HEK293 (cell line): ENCODE measurements around the gene YIPF2.

ENCODE experiments used
- BCL11A ChIP-seq: fragments of 450-650 bp; formaldehyde crosslinking; IDR thresholded peaks from 2 replicates; pipeline ENCODE4 v1.5.1; 2016; ENCODE audit warnings: low read depth, missing biosample characterization, missing genetic modification characterization
- ELK4 ChIP-seq: IDR thresholded peaks from 2 replicates; pipeline ENCODE4 v1.6.1; 2011; ENCODE audit warnings: mild to moderate bottlenecking, low read depth, low read length, borderline replicate concordance
- HOXA7 ChIP-seq: sonication (generic); formaldehyde crosslinking; IDR thresholded peaks from 2 replicates; pipeline ENCODE4 v1.8.1; 2022; ENCODE audit warnings: missing genetic modification reagents, borderline replicate concordance
- KLF1 ChIP-seq: fragments of 450-650 bp; formaldehyde crosslinking; IDR thresholded peaks from 2 replicates; pipeline ENCODE4 v1.5.1; 2016; ENCODE audit warnings: missing biosample characterization, missing genetic modification characterization
- KLF16 ChIP-seq: fragments of 450-650 bp; formaldehyde crosslinking; IDR thresholded peaks from 2 replicates; pipeline ENCODE4 v1.5.1; 2017; ENCODE audit warnings: missing biosample characterization, missing genetic modification characterization
- KLF9 ChIP-seq: fragments of 450-650 bp; formaldehyde crosslinking; IDR thresholded peaks from 2 replicates; pipeline ENCODE4 v1.5.1; 2016; ENCODE audit warnings: missing biosample characterization, missing genetic modification characterization, low read depth
- OVOL3 ChIP-seq: fragments of 450-650 bp; formaldehyde crosslinking; IDR thresholded peaks from 2 replicates; pipeline ENCODE4 v1.5.1; 2016; ENCODE audit warnings: missing biosample characterization, missing genetic modification characterization
- REPIN1 ChIP-seq: fragments of 450-650 bp; formaldehyde crosslinking; IDR thresholded peaks from 2 replicates; pipeline ENCODE4 v1.5.1; 2017; ENCODE audit warnings: missing biosample characterization, missing genetic modification characterization, low read depth
- SP7 ChIP-seq: fragments of 450-650 bp; formaldehyde crosslinking; IDR thresholded peaks from 2 replicates; pipeline ENCODE4 v1.5.1; 2016; ENCODE audit warnings: missing biosample characterization, missing genetic modification characterization
- YY2 ChIP-seq: fragments of 450-650 bp; formaldehyde crosslinking; IDR thresholded peaks from 2 replicates; pipeline ENCODE4 v1.5.1; 2016; ENCODE audit warnings: missing biosample characterization, missing genetic modification characterization
- ZBTB1 ChIP-seq: fragments of 450-650 bp; formaldehyde crosslinking; IDR thresholded peaks from 2 replicates; pipeline ENCODE4 v1.5.1; 2016; ENCODE audit warnings: missing biosample characterization, missing genetic modification characterization
- ZBTB21 ChIP-seq: fragments of 450-650 bp; formaldehyde crosslinking; IDR thresholded peaks from 2 replicates; pipeline ENCODE4 v1.5.1; 2017; ENCODE audit warnings: missing biosample characterization, missing genetic modification characterization
- ZFP37 ChIP-seq: fragments of 450-650 bp; formaldehyde crosslinking; IDR thresholded peaks from 2 replicates; pipeline ENCODE4 v1.5.1; 2016; ENCODE audit warnings: missing biosample characterization, missing genetic modification characterization
- ZNF121 ChIP-seq: fragments of 450-650 bp; formaldehyde crosslinking; IDR thresholded peaks from 2 replicates; pipeline ENCODE4 v1.5.1; 2016; ENCODE audit warnings: missing biosample characterization, missing genetic modification characterization
- ZNF138 ChIP-seq: fragments of 450-650 bp; formaldehyde crosslinking; IDR thresholded peaks from 2 replicates; pipeline ENCODE4 v1.5.1; 2016; ENCODE audit warnings: missing biosample characterization, missing genetic modification characterization, borderline replicate concordance
- ZNF19 ChIP-seq: fragments of 450-650 bp; formaldehyde crosslinking; IDR thresholded peaks from 2 replicates; pipeline ENCODE4; 2016; ENCODE audit warnings: missing biosample characterization, missing genetic modification characterization, low read depth
- ZNF2 ChIP-seq: fragments of 450-650 bp; formaldehyde crosslinking; IDR thresholded peaks from 2 replicates; pipeline ENCODE4 v1.5.1; 2016; ENCODE audit warnings: missing biosample characterization, missing genetic modification characterization
- ZNF274 ChIP-seq, 2 experiments: fragments of 200-500 bp in 1 of 2; fragments of 450-650 bp in 1 of 2; sonication (Bioruptor generic) in 1 of 2; formaldehyde crosslinking in 1 of 2; IDR thresholded peaks; 2 replicates each; pipeline versions ENCODE4 v1.5.1 to v1.6.1; 2014 to 2016; ENCODE audit warnings: borderline replicate concordance in 1 of 2, inconsistent platforms in 1 of 2, low read length in 1 of 2, missing biosample characterization in 1 of 2, missing genetic modification characterization in 1 of 2
- ZNF335 ChIP-seq: fragments of 450-650 bp; formaldehyde crosslinking; conservative IDR thresholded peaks from 2 replicates; pipeline ENCODE4 v1.5.1; 2016; ENCODE audit warnings: missing biosample characterization, missing genetic modification characterization
- ZNF366 ChIP-seq: fragments of 450-650 bp; formaldehyde crosslinking; conservative IDR thresholded peaks from 2 replicates; pipeline ENCODE4 v1.5.1; 2016; ENCODE audit warnings: missing biosample characterization, missing genetic modification characterization
- ZNF391 ChIP-seq: fragments of 450-650 bp; formaldehyde crosslinking; IDR thresholded peaks from 2 replicates; pipeline ENCODE4 v1.5.1; 2016; ENCODE audit warnings: low read depth, missing biosample characterization, missing genetic modification characterization, borderline replicate concordance
- ZNF416 ChIP-seq: fragments of 450-650 bp; formaldehyde crosslinking; IDR thresholded peaks from 2 replicates; pipeline ENCODE4 v1.5.1; 2016; ENCODE audit warnings: missing biosample characterization, missing genetic modification characterization
- ZNF501 ChIP-seq: fragments of 450-650 bp; formaldehyde crosslinking; IDR thresholded peaks from 2 replicates; pipeline ENCODE4 v1.5.1; 2016; ENCODE audit warnings: missing biosample characterization, missing genetic modification characterization
- ZNF530 ChIP-seq: fragments of 450-650 bp; formaldehyde crosslinking; IDR thresholded peaks from 2 replicates; pipeline ENCODE4 v1.5.1; 2016; ENCODE audit warnings: low read depth, missing biosample characterization, missing genetic modification characterization
- ZNF560 ChIP-seq: fragments of 450-650 bp; formaldehyde crosslinking; IDR thresholded peaks from 2 replicates; pipeline ENCODE4 v1.5.1; 2017; ENCODE audit warnings: missing biosample characterization, missing genetic modification characterization, borderline replicate concordance
- ZNF571 ChIP-seq: fragments of 450-650 bp; formaldehyde crosslinking; IDR thresholded peaks from 2 replicates; pipeline ENCODE4 v1.5.0; 2017; ENCODE audit warnings: missing biosample characterization, missing genetic modification characterization
- ZNF585B ChIP-seq: fragments of 450-650 bp; formaldehyde crosslinking; IDR thresholded peaks from 2 replicates; pipeline ENCODE4 v1.5.1; 2016; ENCODE audit warnings: missing biosample characterization, missing genetic modification characterization
- ZNF664 ChIP-seq: fragments of 450-650 bp; formaldehyde crosslinking; IDR thresholded peaks from 2 replicates; pipeline ENCODE4 v1.5.1; 2016; ENCODE audit warnings: missing biosample characterization, missing genetic modification characterization
- ZNF785 ChIP-seq: fragments of 450-650 bp; formaldehyde crosslinking; IDR thresholded peaks from 2 replicates; pipeline ENCODE4 v1.5.1; 2016; ENCODE audit warnings: missing biosample characterization, missing genetic modification characterization
- ZNF837 ChIP-seq: fragments of 450-650 bp; formaldehyde crosslinking; IDR thresholded peaks from 2 replicates; pipeline ENCODE4 v1.5.1; 2016; ENCODE audit warnings: missing biosample characterization, missing genetic modification characterization
- ZSCAN30 ChIP-seq: fragments of 450-650 bp; IDR thresholded peaks from 2 replicates; pipeline ENCODE4 v1.5.1; 2018; ENCODE audit warnings: missing biosample characterization, mild to moderate bottlenecking, missing genetic modification characterization, moderate library complexity
- ZXDB ChIP-seq: fragments of 450-650 bp; formaldehyde crosslinking; IDR thresholded peaks from 2 replicates; pipeline ENCODE4 v1.5.1; 2016; ENCODE audit warnings: missing biosample characterization, missing genetic modification characterization
- TF ChIP-seq, protein P1 (sequence below): fragments of 450-650 bp; formaldehyde crosslinking; IDR thresholded peaks from 2 replicates; pipeline ENCODE4 v1.5.1; 2017; ENCODE audit warnings: missing biosample characterization, missing genetic modification characterization
- TF ChIP-seq, protein P2 (sequence below): fragments of 450-650 bp; formaldehyde crosslinking; IDR thresholded peaks from 2 replicates; pipeline ENCODE4 v1.5.1; 2016; ENCODE audit warnings: missing biosample characterization, missing genetic modification characterization, low read depth
- TF ChIP-seq, protein P3 (sequence below): fragments of 450-650 bp; formaldehyde crosslinking; IDR thresholded peaks from 2 replicates; pipeline ENCODE4 v1.5.1; 2017; ENCODE audit warnings: missing biosample characterization, missing genetic modification characterization

The YIPF2 gene

DNA sequence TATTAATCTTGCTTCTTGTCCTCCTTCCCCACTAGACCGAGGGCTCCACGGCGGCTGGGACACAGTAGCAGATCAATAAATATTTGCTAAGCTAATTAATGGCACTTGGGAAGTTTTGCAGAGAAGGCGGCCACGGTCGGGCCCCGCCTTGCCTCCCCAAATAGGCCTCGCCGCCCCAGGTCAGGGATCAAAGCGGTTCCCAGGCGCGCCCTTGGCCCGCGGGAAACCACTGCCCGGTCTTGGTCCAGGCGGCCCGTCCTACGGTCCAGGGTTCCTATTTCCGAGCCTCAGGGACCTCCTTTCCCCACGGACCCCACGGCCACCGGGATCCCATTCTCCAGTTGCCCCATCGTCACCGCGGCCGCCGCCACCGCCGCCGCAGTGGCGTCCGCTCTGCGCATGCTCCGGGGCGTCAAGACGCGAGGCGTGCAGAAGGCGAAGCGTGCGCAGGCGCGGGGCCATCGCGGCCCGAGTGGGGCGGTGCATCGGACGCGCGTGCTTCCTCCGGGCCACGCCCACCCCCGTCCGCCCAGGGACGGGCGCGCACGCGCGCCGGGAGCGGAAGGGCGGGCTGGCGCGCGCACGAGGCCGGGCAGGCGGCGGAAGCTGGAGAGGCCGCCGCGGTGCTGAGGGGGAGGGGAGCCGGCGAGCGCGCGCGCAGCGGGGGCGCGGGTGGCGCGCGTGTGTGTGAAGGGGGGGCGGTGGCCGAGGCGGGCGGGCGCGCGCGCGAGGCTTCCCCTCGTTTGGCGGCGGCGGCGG is 32.1 kb upstream of the YIPF2 start, which contains the start of gene SMARCA4 (continued):
- TF ChIP-seq ZNF121 (tag by site-specific recombination) (0 out of 2 replicates have a peak, but pooled peaks have one; percentile 28), ZFP37 (tag by site-specific recombination) (peak; percentile 40; the same call in 1 of the 2 replicates), SP7 (tag by site-specific recombination) (peak; percentile 66), ZNF664 (tag by site-specific recombination) (peak; percentile 77), ZNF335 (tag by site-specific recombination) (peak; percentile 78), REPIN1 (tag by site-specific recombination) (no peak), ZBTB1 (tag by site-specific recombination) (no peak), ZNF837 (tag by site-specific recombination) (no peak), ZNF416 (tag by site-specific recombination) (no peak), ZSCAN30 (peak; percentile 36; the same call in 1 of the 2 replicates), OVOL3 (no peak), YY2 (tag by site-specific recombination) (0 out of 2 replicates have a peak, but pooled peaks have one; percentile 58), HOXA7 (CRISPR knock-in tag) (no peak), ZNF138 (tag by site-specific recombination) (no peak), KLF9 (tag by site-specific recombination) (peak; percentile 78), ELK4 (no peak; the same call in 1 of the 2 replicates), ZNF585B (tag by site-specific recombination) (no peak), ZNF560 (peak; percentile 51; the same call in 1 of the 2 replicates), ZNF366 (no peak), ZBTB21 (tag by site-specific recombination) (no peak), ZXDB (tag by site-specific recombination) (peak; percentile 77), ZNF501 (tag by site-specific recombination) (peak; percentile 83; the same call in 1 of the 2 replicates), ZNF391 (tag by site-specific recombination) (peak; percentile 23; the same call in 1 of the 2 replicates), KLF1 (peak; percentile 63), KLF16 (tag by site-specific recombination) (peak; percentile 86), ZNF530 (tag by site-specific recombination) (no peak), ZNF274 (IDR thresholded peaks at IDR 0.05; ENCODE audit: low read length) (no peak), ZNF274 (tag by site-specific recombination; IDR thresholded peaks at IDR 0.05; ENCODE audit: borderline replicate concordance) (no peak), ZNF785 (tag by site-specific recombination) (no peak), BCL11A (tag by site-specific recombination) (no peak), ZNF19 (tag by site-specific recombination) (no peak), ZNF2 (tag by site-specific recombination) (peak; percentile 77), ZNF571 (tag by site-specific recombination) (no peak)
- TF ChIP-seq, protein P1, sequence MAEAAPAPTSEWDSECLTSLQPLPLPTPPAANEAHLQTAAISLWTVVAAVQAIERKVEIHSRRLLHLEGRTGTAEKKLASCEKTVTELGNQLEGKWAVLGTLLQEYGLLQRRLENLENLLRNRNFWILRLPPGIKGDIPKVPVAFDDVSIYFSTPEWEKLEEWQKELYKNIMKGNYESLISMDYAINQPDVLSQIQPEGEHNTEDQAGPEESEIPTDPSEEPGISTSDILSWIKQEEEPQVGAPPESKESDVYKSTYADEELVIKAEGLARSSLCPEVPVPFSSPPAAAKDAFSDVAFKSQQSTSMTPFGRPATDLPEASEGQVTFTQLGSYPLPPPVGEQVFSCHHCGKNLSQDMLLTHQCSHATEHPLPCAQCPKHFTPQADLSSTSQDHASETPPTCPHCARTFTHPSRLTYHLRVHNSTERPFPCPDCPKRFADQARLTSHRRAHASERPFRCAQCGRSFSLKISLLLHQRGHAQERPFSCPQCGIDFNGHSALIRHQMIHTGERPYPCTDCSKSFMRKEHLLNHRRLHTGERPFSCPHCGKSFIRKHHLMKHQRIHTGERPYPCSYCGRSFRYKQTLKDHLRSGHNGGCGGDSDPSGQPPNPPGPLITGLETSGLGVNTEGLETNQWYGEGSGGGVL, result no peak
- TF ChIP-seq, protein P2, sequence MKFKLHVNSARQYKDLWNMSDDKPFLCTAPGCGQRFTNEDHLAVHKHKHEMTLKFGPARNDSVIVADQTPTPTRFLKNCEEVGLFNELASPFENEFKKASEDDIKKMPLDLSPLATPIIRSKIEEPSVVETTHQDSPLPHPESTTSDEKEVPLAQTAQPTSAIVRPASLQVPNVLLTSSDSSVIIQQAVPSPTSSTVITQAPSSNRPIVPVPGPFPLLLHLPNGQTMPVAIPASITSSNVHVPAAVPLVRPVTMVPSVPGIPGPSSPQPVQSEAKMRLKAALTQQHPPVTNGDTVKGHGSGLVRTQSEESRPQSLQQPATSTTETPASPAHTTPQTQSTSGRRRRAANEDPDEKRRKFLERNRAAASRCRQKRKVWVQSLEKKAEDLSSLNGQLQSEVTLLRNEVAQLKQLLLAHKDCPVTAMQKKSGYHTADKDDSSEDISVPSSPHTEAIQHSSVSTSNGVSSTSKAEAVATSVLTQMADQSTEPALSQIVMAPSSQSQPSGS (tag by site-specific recombination), result no peak
- TF ChIP-seq, protein P3, sequence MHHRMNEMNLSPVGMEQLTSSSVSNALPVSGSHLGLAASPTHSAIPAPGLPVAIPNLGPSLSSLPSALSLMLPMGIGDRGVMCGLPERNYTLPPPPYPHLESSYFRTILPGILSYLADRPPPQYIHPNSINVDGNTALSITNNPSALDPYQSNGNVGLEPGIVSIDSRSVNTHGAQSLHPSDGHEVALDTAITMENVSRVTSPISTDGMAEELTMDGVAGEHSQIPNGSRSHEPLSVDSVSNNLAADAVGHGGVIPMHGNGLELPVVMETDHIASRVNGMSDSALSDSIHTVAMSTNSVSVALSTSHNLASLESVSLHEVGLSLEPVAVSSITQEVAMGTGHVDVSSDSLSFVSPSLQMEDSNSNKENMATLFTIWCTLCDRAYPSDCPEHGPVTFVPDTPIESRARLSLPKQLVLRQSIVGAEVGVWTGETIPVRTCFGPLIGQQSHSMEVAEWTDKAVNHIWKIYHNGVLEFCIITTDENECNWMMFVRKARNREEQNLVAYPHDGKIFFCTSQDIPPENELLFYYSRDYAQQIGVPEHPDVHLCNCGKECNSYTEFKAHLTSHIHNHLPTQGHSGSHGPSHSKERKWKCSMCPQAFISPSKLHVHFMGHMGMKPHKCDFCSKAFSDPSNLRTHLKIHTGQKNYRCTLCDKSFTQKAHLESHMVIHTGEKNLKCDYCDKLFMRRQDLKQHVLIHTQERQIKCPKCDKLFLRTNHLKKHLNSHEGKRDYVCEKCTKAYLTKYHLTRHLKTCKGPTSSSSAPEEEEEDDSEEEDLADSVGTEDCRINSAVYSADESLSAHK, result peak; percentile 47; the same call in 1 of the 2 replicates
